ENCODE results near the gene AARS1.
"Not testable (repeated sequence)": the region's sequence is repeated elsewhere in the genome, so short reads cannot be mapped to it uniquely, and the experiment has no call there.

DNA sequence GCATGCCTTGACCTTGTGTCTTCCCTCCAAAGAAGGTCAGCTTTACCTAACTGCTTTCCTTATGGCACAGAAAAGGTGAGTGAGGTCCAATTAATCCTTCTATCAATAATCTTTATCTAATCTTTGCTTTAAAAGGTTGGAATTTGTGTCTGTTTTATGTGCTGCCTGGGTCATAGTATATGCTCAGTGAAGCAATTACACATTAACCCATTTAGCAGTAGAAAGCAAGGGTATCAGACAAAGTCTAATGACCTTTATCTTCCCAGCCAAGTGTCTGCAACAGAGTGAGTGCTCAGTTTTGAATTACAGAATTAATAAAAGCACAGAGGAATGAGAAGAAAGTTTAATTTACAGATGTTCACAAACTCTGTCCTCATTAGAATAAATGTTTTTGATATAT, 63.3 kb downstream of the AARS1 start:
- TF ChIP-seq, protein P1, sequence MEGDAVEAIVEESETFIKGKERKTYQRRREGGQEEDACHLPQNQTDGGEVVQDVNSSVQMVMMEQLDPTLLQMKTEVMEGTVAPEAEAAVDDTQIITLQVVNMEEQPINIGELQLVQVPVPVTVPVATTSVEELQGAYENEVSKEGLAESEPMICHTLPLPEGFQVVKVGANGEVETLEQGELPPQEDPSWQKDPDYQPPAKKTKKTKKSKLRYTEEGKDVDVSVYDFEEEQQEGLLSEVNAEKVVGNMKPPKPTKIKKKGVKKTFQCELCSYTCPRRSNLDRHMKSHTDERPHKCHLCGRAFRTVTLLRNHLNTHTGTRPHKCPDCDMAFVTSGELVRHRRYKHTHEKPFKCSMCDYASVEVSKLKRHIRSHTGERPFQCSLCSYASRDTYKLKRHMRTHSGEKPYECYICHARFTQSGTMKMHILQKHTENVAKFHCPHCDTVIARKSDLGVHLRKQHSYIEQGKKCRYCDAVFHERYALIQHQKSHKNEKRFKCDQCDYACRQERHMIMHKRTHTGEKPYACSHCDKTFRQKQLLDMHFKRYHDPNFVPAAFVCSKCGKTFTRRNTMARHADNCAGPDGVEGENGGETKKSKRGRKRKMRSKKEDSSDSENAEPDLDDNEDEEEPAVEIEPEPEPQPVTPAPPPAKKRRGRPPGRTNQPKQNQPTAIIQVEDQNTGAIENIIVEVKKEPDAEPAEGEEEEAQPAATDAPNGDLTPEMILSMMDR (IDR thresholded peaks at IDR 0.05) = not testable (repeated sequence)
- TF ChIP-seq POLR2A (IDR thresholded peaks at IDR 0.05) = not testable (repeated sequence)

Data from sigmoid colon (tissue), 3 donors.